ENCODE results near the gene DGCR8. TPM values are rescaled to one million over a fixed set of nuclear protein-coding genes. Genes with fewer than 3 reads are reported as not detected.

The DGCR8 gene
- total RNA-seq, 1 experiment from 2014 or later, result 41.7 TPM

GRCh38 chr22:20154602-20155187 is 74.7 kb downstream of the DGCR8 start:
- intact Hi-C loops (cut with micrococcal nuclease), result no loop called here
- ChIA-PET POLR2A (ENCODE audit: unreplicated experiment) (no interaction called here), CTCF (no interaction called here)
- H3K4me1 ChIP-seq (ENCODE audit: insufficient read depth, low read length), result no peaks in the 10 kb centered on the region
- ATAC-seq (no peak), DNase-seq (no peak)
- H3K9me2 ChIP-seq (replicated peaks; ENCODE audit: low read length), result no peaks in the 10 kb centered on the region
- H3K9me3 ChIP-seq (ENCODE audit: low read length), result no peaks in the 10 kb centered on the region
- no peak overlapping the region for H3K4me3 ChIP-seq (ENCODE audit: low read length)
- H3K27ac ChIP-seq (ENCODE audit: low read length), result no peak overlapping the region
- BruUV-seq (replicated peaks), result no TSS peak
- H3K4me2 ChIP-seq (ENCODE audit: low read length), result no peak overlapping the region
- no peak overlapping the region for H3K9ac ChIP-seq (ENCODE audit: low read length)
- no peak overlapping the region for H2AFZ ChIP-seq (ENCODE audit: low read length)
- no peaks in the 10 kb centered on the region; the same call in 1 of the 2 replicates for H3K36me3 ChIP-seq (ENCODE audit: low read depth, low read length)
- TF ChIP-seq EZH2 (IDR thresholded peaks at IDR 0.05; ENCODE audit: low read length, unreplicated experiment) (no peak), CTCF (conservative IDR thresholded peaks at IDR 0.05; ENCODE audit: low read depth, low read length) (no peak), EZH2phosphoT487 (IDR thresholded peaks at IDR 0.05; ENCODE audit: borderline replicate concordance, low read length) (no peak)
- no peaks in the 10 kb centered on the region for H3K79me2 ChIP-seq (ENCODE audit: low read length)
- no peaks in the 10 kb centered on the region for H3F3A ChIP-seq (ENCODE audit: low read length, unreplicated experiment)
- H3K27me3 ChIP-seq (ENCODE audit: low read length), result no peaks in the 10 kb centered on the region
- no peaks in the 10 kb centered on the region for H4K20me1 ChIP-seq (ENCODE audit: low read length)

GRCh38 chr22:20155330-20156041 is 75.4 kb downstream of the DGCR8 start:
- Histone ChIP-seq H3K27me3 (ENCODE audit: low read length) (no peaks in the 10 kb centered on the region), H3K9me2 (replicated peaks; ENCODE audit: low read length) (no peaks in the 10 kb centered on the region), H3K4me3 (ENCODE audit: low read length) (no peak overlapping the region), H3K36me3 (ENCODE audit: low read depth, low read length) (no peaks in the 10 kb centered on the region; the same call in 1 of the 2 replicates), H3K4me2 (ENCODE audit: low read length) (no peak overlapping the region), H4K20me1 (ENCODE audit: low read length) (no peaks in the 10 kb centered on the region), H3F3A (ENCODE audit: low read length, unreplicated experiment) (no peaks in the 10 kb centered on the region), H3K9me3 (ENCODE audit: low read length) (no peaks in the 10 kb centered on the region), H3K27ac (ENCODE audit: low read length) (no peak overlapping the region), H3K9ac (ENCODE audit: low read length) (no peak overlapping the region), H2AFZ (ENCODE audit: low read length) (no peak overlapping the region), H3K4me1 (ENCODE audit: insufficient read depth, low read length) (no peaks in the 10 kb centered on the region), H3K79me2 (ENCODE audit: low read length) (no peaks in the 10 kb centered on the region)
- DNase-seq (no peak), ATAC-seq (no peak)
- intact Hi-C loops (cut with micrococcal nuclease), result no loop called here
- CTCF ChIA-PET, result no interaction called here
- no TSS peak for BruUV-seq (replicated peaks)
- POLR2A ChIA-PET (ENCODE audit: unreplicated experiment), result no interaction called here
- TF ChIP-seq CTCF (conservative IDR thresholded peaks at IDR 0.05; ENCODE audit: low read depth, low read length) (no peak), EZH2 (IDR thresholded peaks at IDR 0.05; ENCODE audit: low read length, unreplicated experiment) (no peak), EZH2phosphoT487 (IDR thresholded peaks at IDR 0.05; ENCODE audit: borderline replicate concordance, low read length) (no peak)

GRCh38 chr22:20156042-20156389 is 76.0 kb downstream of the DGCR8 start:
- no TSS peak for BruUV-seq (replicated peaks)
- Histone ChIP-seq H3K4me2 (ENCODE audit: low read length) (no peak overlapping the region), H3K9me3 (ENCODE audit: low read length) (no peaks in the 10 kb centered on the region), H3K27me3 (ENCODE audit: low read length) (no peaks in the 10 kb centered on the region), H3K4me3 (ENCODE audit: low read length) (no peak overlapping the region), H3K9me2 (replicated peaks; ENCODE audit: low read length) (no peaks in the 10 kb centered on the region), H3K79me2 (ENCODE audit: low read length) (no peaks in the 10 kb centered on the region), H3K9ac (ENCODE audit: low read length) (no peak overlapping the region), H3K4me1 (ENCODE audit: insufficient read depth, low read length) (no peaks in the 10 kb centered on the region), H3K27ac (ENCODE audit: low read length) (no peak overlapping the region), H3K36me3 (ENCODE audit: low read depth, low read length) (no peaks in the 10 kb centered on the region; the same call in 1 of the 2 replicates), H3F3A (ENCODE audit: low read length, unreplicated experiment) (no peaks in the 10 kb centered on the region), H4K20me1 (ENCODE audit: low read length) (no peaks in the 10 kb centered on the region), H2AFZ (ENCODE audit: low read length) (no peak overlapping the region)
- no peak for TF ChIP-seq EZH2 (IDR thresholded peaks at IDR 0.05; ENCODE audit: low read length, unreplicated experiment)
- ATAC-seq (no peak), DNase-seq (no peak)
- CTCF ChIA-PET, result no interaction called here
- intact Hi-C loops (cut with micrococcal nuclease), result no loop called here
- POLR2A ChIA-PET (ENCODE audit: unreplicated experiment), result no interaction called here
